ENCODE measurements around the gene CCDC85B. TPM values are rescaled to one million over a fixed set of nuclear protein-coding genes. Genes with fewer than 3 reads are reported as not detected.
A peak's percentile ranks its signal among the peaks of the same experiment; 100 is the strongest.

The CCDC85B gene
- total and polyA plus RNA-seq, 2 of the 13 experiments (the other 11 are each of a cell fraction or from before 2014, with no cell fraction given) = 8.2 to 19.5 TPM

- TF ChIP-seq ZNF101 (CRISPR knock-in tag; IDR thresholded peaks at IDR 0.05; ENCODE audit: borderline replicate concordance, low read depth) (no peak), FOXK1 (CRISPR knock-in tag; IDR thresholded peaks at IDR 0.05; ENCODE audit: borderline replicate concordance, low read depth) (0 out of 2 replicates have a peak, but pooled peaks have one; percentile 33), ZXDC (CRISPR knock-in tag; IDR thresholded peaks at IDR 0.05) (no peak), EP300 (IDR thresholded peaks at IDR 0.05; ENCODE audit: low read depth in 2 of 2, low read length in 2 of 2) (no peak), EP300 (CRISPR knock-in tag; IDR thresholded peaks at IDR 0.05; ENCODE audit: borderline replicate concordance) (no peak), RORA (CRISPR knock-in tag; IDR thresholded peaks at IDR 0.05) (no peak), ARID2 (CRISPR knock-in tag; IDR thresholded peaks at IDR 0.05; ENCODE audit: borderline replicate concordance) (no peak), TGIF2 (CRISPR knock-in tag; IDR thresholded peaks at IDR 0.05) (no peak), PHF5A (CRISPR knock-in tag; IDR thresholded peaks at IDR 0.05; ENCODE audit: low read depth, unreplicated experiment) (no peak), HOXD1 (CRISPR knock-in tag; IDR thresholded peaks at IDR 0.05) (no peak), KDM4B (CRISPR knock-in tag; IDR thresholded peaks at IDR 0.05) (no peak), MXD4 (CRISPR knock-in tag; IDR thresholded peaks at IDR 0.05) (peak; percentile 65; the same call in 1 of the 2 replicates), ZNF275 (CRISPR knock-in tag; IDR thresholded peaks at IDR 0.05; ENCODE audit: borderline replicate concordance) (peak; percentile 78; the same call in 1 of the 2 replicates), AKAP8 (CRISPR knock-in tag; IDR thresholded peaks at IDR 0.05) (no peak), BCL6 (CRISPR knock-in tag; IDR thresholded peaks at IDR 0.05) (peak; percentile 55; the same call in 1 of the 2 replicates), RNF219 (CRISPR knock-in tag; IDR thresholded peaks at IDR 0.05) (no peak), SNRNP70 (IDR thresholded peaks at IDR 0.05; ENCODE audit: low read depth, low read length) (no peak), ZIK1 (CRISPR knock-in tag; IDR thresholded peaks at IDR 0.05; ENCODE audit: borderline replicate concordance, low read depth) (no peak)
Observed at GRCh38 chr11:65900125-65900898, 9.8 kb downstream of the CCDC85B start, which contains the start of gene FOSL1 (continued).

Measured in HepG2 (cell line).